Keratinocyte (primary cell): ENCODE results near the gene CLCN7.
"Not testable (repeated sequence)": the region's sequence is repeated elsewhere in the genome, so short reads cannot be mapped to it uniquely, and the experiment has no call there.

ENCODE experiments used
- CTCF ChIP-seq, 3 experiments: IDR thresholded peaks in 1 of 3; conservative IDR thresholded peaks in 1 of 3; optimal IDR thresholded peaks in 1 of 3; 2 replicates in 2 of 3; 3 replicates in 1 of 3; pipeline versions ENCODE3 to v1.5.1; 2011; ENCODE audit warnings: low read length in 3 of 3, mild to moderate bottlenecking in 3 of 3, moderate library complexity in 2 of 3, control low read depth in 1 of 3, inconsistent platforms in 1 of 3; ENCODE audit not compliant: insufficient read depth in 2 of 3; ENCODE audit errors: extremely low read depth in 1 of 3
- EZH2 ChIP-seq: IDR thresholded peaks from one replicate; pipeline ENCODE4 v1.6.1; 2012; ENCODE audit warnings: inconsistent platforms, mild to moderate bottlenecking, low read length, moderate library complexity

GRCh38 chr16:1469141-1469540 is 5.7 kb downstream of the CLCN7 start:
- not testable (repeated sequence) for TF ChIP-seq CTCF (optimal IDR thresholded peaks at IDR 0.05 in 1 of 3, IDR thresholded peaks at IDR 0.05 in 1 of 3, conservative IDR thresholded peaks at IDR 0.05 in 1 of 3; ENCODE audit: extremely low read depth in 1 of 3, insufficient read depth in 2 of 3, low read length in 3 of 3); EZH2
